M059J (cell line): ENCODE measurements around the gene APOL2. TPM values are rescaled to one million over a fixed set of nuclear protein-coding genes. Genes with fewer than 3 reads are reported as not detected.
A peak's percentile ranks its signal among the peaks of the same experiment; 100 is the strongest.
"Not testable (repeated sequence)": the region's sequence is repeated elsewhere in the genome, so short reads cannot be mapped to it uniquely, and the experiment has no call there.

ENCODE experiments used
- DNase-seq: peaks from one replicate; pipeline ENCODE4 v3.0.0-alpha.2; 2012; ENCODE audit warnings: low read depth
- total RNA-seq: library from RNA; depleted of rRNA; stranded (reverse); fragments of >200 nt; shearing (Covaris generic); gene quantifications from 2 replicates; pipeline ENCODE4 v1.2.3, GENCODE V29; 2014; rRNA removed

The APOL2 gene, protein sequence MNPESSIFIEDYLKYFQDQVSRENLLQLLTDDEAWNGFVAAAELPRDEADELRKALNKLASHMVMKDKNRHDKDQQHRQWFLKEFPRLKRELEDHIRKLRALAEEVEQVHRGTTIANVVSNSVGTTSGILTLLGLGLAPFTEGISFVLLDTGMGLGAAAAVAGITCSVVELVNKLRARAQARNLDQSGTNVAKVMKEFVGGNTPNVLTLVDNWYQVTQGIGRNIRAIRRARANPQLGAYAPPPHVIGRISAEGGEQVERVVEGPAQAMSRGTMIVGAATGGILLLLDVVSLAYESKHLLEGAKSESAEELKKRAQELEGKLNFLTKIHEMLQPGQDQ
- total RNA-seq = 45.6 and 64.3 TPM in 2 replicates

DNA sequence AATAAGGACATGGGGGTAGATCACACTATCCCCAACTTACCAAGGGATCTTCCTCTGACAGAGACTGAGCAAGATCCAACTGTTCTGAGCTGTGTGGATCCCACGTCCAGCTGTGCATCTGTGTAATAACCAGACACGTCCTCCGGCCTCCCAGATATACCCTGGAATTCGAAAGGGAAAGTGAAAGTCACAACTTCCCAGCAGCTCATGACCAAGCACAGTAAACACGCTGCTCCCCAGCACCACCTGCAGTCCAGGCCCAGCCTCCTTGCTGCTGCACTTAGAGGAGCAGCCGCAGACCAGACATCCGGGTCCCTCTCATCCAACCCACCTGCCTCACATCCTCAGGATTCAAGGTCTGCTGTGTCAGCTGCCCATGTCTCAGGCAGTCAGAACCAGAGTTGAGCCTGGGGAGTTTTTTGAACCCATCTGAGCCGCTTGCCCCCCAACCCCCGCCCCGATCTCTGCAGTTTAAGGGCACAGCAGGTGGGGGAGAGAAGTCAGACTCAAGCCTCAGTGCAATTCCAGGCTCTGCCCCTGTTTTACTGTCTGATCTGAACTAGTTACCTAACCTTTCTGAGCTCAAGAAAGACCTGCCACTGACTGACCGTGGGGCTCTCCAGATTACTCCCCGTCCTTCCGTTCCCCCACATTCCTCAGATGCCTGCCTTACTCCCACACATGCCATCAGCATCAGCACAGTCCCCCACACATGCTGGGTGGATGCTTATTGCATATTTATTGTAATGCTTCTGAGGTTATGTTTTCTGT lies at the start of gene APOL2:
Gene APOL2, minus strand, starts transcription at position 127 of the 771 bp plus-strand sequence. CDS start 6,365 bp downstream, outside the sequence.
- peak; percentile 93 for DNase-seq

DNA sequence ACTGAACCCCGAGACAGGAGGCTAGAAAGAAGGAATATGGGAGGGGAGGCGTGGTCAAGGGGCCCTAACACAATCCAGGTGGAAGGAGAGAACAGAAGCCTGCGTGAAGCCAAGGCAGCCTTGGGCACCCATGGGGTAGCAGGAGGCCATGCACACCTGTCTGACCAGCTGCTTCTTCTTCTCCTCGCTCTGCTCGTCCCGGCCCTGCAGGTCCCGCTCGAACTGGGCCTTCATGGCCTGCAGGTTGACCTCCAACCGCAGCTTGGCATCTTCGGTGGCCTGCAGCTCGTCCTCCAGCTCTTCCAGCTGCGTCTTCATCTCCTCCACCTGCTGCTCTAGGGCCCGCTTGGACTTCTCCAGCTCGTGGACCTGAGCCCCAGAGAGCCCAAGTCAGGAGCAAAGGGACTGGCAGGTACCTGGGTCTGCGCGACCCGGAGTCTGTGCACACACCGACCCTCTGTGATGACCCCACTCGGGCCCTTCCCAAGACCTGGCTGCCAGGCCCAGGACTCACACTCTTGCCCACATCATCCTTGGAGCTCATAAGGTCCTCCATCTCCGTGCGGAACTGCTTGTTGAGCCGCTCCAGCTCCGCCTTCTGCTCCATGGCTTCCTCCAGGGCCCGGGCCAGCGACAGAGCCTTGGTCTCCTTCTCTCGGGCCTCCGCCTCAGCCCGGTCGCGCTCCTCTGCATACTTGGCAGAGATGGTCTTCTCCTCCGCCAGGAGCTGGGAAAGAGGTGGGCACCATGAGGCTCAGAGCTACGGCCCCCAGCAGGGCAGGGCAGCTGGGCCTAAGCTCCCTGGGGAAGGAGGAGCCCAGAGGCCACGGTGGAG lies 49.5 kb upstream of the APOL2 start:
- DNase-seq = no peak

DNA sequence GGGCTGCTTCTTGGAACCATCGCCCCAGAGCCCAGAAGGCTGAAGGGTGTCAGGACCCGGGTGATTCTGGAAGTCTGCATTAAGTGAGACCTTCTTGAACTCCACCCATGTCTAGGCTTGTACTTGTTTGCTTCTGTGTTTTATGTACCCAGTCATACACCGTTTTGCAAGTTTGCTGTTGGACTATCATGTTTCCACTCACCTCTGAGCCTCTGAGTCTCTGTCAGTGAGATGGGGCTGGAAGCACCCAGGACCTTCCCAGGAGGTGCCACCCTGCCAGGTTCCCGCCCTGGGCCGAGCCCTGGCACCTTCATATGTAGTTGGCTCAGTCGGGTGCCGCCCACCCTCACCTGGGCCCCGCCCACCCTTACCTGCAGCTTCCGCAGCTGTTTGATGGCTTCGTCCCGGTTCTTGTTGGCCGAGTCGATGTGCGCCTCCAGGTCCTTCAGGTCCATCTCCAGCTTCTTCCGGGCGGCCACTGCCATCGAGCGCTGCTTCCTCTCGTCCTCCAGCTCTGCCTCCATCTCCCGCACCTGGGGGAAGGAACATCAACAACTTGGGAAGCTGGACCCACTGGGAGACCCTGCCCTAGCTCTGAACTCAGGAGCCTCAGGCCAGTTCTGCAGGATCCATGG lies 48.7 kb upstream of the APOL2 start:
- no peak for DNase-seq

GRCh38 chr22:36286096-36286957 lies 47.0 kb upstream of the APOL2 start:
- peak; percentile 51 for DNase-seq

DNA sequence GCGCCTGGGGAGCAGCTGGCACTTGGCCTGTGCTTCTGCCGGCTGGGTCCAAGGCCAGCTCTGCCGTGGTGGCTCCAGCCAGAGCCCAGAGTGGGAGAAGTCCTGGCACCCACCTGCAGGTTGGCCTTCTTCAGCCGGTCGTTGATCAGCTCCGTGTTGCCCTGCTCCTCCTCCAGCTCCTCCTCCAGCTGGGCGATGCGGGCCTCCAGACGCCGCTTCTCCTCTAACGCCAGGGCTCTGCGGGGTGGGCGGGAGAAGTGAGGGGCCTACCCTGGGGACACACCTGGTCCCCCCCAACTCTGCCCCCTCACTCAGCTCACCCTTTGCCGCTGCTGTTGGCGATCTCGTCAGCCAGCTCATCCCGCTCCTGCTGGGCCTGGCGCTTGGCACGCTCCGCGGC lies 46.2 kb upstream of the APOL2 start:
- no peak for DNase-seq

DNA sequence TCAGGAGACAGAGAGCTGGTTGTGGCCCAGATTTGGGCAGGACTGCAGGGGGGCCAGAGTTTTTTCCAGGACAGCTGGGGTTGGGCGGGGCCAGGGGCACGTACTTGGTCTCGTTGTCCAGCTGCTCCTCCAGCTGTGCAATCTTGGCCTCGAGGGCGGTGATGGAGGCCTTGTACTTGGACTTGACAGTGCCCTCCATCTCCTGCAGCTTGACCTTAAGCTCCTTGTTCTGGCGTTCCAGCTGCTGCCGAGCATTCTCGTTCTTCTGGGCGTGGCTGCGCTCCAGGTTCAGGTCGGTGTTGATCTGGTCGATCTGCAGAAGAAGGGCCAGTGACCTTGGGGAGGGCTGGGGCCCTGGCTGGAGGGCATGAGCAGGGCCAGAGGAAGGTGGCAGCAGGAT lies 45.7 kb upstream of the APOL2 start:
- no peak for DNase-seq

DNA sequence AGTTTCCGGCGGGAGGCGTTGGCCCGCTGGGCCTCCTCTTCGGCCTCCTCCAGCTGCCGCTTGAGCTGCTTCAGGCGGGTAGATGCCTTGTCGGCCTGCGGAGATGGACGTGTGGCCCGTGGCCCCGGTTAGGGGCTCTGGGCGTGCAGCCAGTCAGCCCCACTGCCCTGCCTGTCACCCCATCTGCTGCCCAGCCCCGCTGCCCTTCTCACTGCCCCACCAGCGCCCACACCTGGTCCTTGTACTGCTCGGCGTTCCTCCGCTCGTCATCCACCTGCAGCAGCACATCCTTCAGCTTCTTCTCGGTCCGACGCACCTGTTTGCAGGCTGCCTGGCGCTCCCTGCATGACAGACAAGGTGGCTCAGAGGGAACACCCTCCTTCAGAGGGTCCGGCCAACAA lies 44.8 kb upstream of the APOL2 start:
- no peak for DNase-seq

GRCh38 chr22:36282328-36282831 lies 43.1 kb upstream of the APOL2 start:
- DNase-seq = no peak

GRCh38 chr22:36281781-36282327 lies 42.5 kb upstream of the APOL2 start:
- DNase-seq = no peak

GRCh38 chr22:36280379-36280778 lies 41.1 kb upstream of the APOL2 start:
- DNase-seq = no peak

- DNase-seq = no peak
Measured at GRCh38 chr22:36279219-36279666, 39.9 kb upstream of the APOL2 start.

DNA sequence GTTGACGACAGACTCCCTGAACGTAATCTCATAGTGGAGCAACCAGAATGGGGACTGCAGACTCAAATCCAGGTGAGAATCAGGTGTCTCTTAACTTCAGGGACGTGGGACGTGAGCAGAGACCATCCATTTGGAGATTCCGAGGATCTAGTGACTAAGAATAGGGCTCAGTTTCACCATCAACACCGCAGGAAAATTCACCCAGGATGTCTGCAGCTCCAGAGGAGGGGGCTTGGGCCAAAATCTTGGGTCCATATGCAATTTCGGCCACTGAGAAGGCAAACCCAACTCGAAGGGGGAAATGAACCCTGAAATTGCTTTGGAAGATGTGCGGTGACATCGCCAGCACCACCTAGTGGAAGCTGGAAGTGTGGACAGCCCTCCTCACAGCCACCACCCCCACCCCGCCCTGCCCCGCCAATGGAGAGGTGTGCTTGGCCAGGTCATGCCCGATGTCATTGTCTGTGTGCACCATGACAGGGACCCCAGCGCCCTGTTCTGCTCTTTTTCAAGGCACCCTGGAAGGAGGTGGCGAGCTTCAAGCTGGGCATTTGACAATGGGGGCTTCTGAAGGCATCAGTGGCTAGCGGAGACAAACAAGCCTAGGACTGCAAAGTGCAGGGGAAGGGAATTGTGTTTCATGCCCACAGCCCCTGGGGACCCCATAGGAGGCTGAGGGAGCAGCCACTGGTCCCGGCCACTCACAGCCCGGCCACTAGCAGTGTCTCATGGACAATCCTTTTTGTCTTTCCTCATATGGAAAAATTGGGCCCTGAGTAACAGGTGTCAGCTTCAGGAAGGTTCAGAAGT lies 38.4 kb upstream of the APOL2 start:
- DNase-seq = peak; percentile 61

- no peak for DNase-seq
Measured at GRCh38 chr22:36274531-36274930, 35.2 kb upstream of the APOL2 start.

DNA sequence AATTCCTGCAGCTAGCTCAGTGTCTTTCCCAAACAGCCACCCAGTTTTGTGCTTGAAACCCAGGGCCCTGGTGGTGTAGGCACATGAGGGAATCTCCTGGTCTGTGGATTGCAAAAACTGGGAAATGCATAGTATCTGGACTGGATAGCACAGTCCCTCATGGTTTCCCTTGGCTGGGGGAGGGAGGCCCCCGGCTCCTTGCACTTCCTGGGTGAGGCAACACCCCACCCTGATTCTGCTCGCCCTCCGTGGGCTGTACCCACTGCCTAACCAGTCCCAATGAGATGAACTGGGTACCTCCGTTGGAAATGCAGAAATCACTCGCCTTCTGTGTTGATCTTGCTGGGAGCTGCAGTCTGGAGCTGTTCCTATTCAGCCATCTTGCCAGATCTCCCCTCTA lies 32.6 kb upstream of the APOL2 start:
- not testable (repeated sequence) for DNase-seq

DNA sequence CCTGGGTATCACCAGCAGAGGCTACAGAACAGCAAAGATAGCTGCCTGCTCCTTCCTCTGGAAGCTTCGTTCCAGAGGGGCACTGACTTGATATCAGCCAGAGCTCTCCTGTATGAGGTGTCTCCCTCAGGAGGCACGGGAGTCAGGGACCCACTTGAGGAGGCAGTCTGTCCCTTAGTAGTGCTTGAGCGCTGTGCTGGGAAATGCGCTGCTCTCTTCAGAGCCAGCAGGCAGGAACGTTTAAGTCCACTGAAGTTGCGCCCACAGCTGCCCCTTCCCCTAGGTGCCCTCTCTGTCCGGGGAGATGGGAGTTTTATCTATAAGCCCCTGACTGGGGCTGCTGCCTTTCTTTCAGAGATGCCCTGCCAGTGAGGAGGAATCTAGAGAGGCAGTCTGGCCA lies 31.9 kb upstream of the APOL2 start:
- not testable (repeated sequence) for DNase-seq

DNA sequence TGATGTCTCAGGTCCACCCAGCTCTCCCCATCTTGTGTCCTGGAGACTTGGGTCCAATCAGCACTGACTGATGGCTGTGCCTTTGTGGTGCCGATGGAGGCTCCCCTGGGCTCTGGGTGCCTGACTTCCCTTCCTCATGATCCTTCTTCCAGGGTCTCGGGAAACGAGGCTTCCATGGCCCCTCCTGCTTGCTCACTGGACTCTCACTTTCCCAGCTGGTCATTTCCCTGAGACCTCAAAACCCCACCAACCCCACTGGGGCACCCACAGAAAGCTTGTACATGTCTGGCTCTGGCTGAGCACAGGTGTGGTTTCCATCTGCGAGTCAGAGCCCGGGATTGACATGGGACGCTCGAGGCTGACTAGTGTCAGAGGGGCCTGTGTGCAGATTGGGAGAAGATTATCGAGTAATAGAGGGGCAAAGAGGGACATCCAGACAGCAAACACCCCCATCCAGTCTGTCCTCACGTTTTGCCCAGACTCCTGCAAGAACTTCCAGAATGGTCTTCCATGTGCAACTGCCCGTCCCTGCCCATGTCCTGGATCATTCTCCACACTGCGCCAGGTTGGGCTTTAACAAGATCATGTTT lies 28.7 kb upstream of the APOL2 start:
- no peak for DNase-seq

DNA sequence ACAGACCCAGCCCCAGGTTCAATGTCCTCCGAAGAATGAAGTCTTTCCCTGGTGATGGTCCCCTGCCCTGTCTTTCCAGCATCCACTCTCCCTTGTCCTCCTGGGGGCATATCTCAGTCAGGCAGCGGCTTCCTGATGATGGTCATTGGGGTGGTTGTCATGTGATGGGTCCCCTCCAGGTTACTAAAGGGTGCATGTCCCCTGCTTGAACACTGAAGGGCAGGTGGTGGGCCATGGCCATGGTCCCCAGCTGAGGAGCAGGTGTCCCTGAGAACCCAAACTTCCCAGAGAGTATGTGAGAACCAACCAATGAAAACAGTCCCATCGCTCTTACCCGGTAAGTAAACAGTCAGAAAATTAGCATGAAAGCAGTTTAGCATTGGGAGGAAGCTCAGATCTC lies 27.7 kb upstream of the APOL2 start:
- DNase-seq = no peak

- DNase-seq = not testable (repeated sequence)
Measured at GRCh38 chr22:36263886-36264664, 24.7 kb upstream of the APOL2 start.
